Astrocyte (in vitro differentiated cells and primary cell): Measurements from ENCODE around the gene MYOF. TPM values are rescaled to one million over a fixed set of nuclear protein-coding genes. Genes with fewer than 3 reads are reported as not detected.
A peak's percentile ranks its signal among the peaks of the same experiment; 100 is the strongest.

Experiments used
- DNase-seq: peaks from one replicate; pipeline ENCODE4 v3.0.0-alpha.2; 2010; ENCODE audit warnings: low read depth
- FAIRE-seq: peaks from 2 replicates; lab custom pipeline; 2011; peaks lifted over from hg19 to GRCh38; lab: Jason Lieb, UNC
- H2AFZ ChIP-seq: 2 replicates; pipeline ENCODE4 v1.6.0; 2012; ENCODE audit warnings: low read depth, low read length, inconsistent platforms
- H3K27ac ChIP-seq: 2 replicates; pipeline ENCODE4 v1.5.1; 2011; ENCODE audit warnings: low read depth, low read length, inconsistent platforms
- H3K27me3 ChIP-seq: 2 replicates; pipeline ENCODE4 v1.6.0; 2011; ENCODE audit warnings: low read length, inconsistent platforms; ENCODE audit not compliant: insufficient read depth
- H3K36me3 ChIP-seq: 2 replicates; pipeline ENCODE4 v1.5.1; 2011; ENCODE audit warnings: low read length, inconsistent platforms; ENCODE audit not compliant: insufficient read depth
- H3K4me1 ChIP-seq: 2 replicates; pipeline ENCODE4 v1.5.1; 2011; ENCODE audit warnings: low read length, inconsistent platforms; ENCODE audit not compliant: insufficient read depth
- H3K4me2 ChIP-seq: 2 replicates; pipeline ENCODE4 v1.6.0; 2012; ENCODE audit warnings: low read length, inconsistent platforms
- H3K4me3 ChIP-seq: 2 replicates; pipeline ENCODE4 v1.5.1; 2011; ENCODE audit warnings: low read depth, mild to moderate bottlenecking, low read length, inconsistent platforms; ENCODE audit not compliant: insufficient read depth
- H3K79me2 ChIP-seq: 2 replicates; pipeline ENCODE4 v1.6.0; 2012; ENCODE audit warnings: mild to moderate bottlenecking, low read length, inconsistent platforms; ENCODE audit not compliant: insufficient read depth
- H3K9ac ChIP-seq: 2 replicates; pipeline ENCODE4 v1.6.0; 2012; ENCODE audit warnings: mild to moderate bottlenecking, low read length, inconsistent platforms
- H3K9me3 ChIP-seq: 2 replicates; pipeline ENCODE4 v1.5.1; 2012; ENCODE audit warnings: low read depth, mild to moderate bottlenecking, low read length, inconsistent platforms; ENCODE audit not compliant: insufficient read depth
- H4K20me1 ChIP-seq: 2 replicates; pipeline ENCODE4 v1.6.0; 2012; ENCODE audit warnings: low read length, inconsistent platforms; ENCODE audit not compliant: insufficient read depth
- H3K27ac Mint-ChIP-seq: one replicate; pipeline ENCODE4 v1.8.0; 2021; ENCODE audit warnings: mild to moderate bottlenecking, mixed read lengths; ENCODE audit not compliant: unreplicated experiment
- H3K27me3 Mint-ChIP-seq: one replicate; pipeline ENCODE4 v1.8.0; 2021; ENCODE audit warnings: low read depth, mixed read lengths; ENCODE audit not compliant: unreplicated experiment
- H3K36me3 Mint-ChIP-seq: one replicate; pipeline ENCODE4 v1.8.0; 2021; ENCODE audit warnings: low read depth, mixed read lengths; ENCODE audit not compliant: unreplicated experiment
- H3K4me1 Mint-ChIP-seq: one replicate; pipeline ENCODE4 v1.8.0; 2021; ENCODE audit warnings: low read depth, mixed read lengths; ENCODE audit not compliant: unreplicated experiment
- H3K4me3 Mint-ChIP-seq: one replicate; pipeline ENCODE4 v1.8.0; 2021; ENCODE audit warnings: mild to moderate bottlenecking, moderate library complexity, mixed read lengths; ENCODE audit not compliant: unreplicated experiment
- H3K9me3 Mint-ChIP-seq: one replicate; pipeline ENCODE4 v1.8.0; 2021; ENCODE audit warnings: mild to moderate bottlenecking, mixed read lengths; ENCODE audit not compliant: unreplicated experiment
- CTCF ChIP-seq: IDR thresholded peaks from 2 replicates; pipeline ENCODE4 v1.5.1; 2011; ENCODE audit warnings: low read depth, mild to moderate bottlenecking, inconsistent platforms, low read length, moderate library complexity; ENCODE audit not compliant: insufficient read depth
- EZH2 ChIP-seq: IDR thresholded peaks from 2 replicates; pipeline ENCODE4 v1.6.1; 2012; ENCODE audit warnings: mild to moderate bottlenecking, low read length, inconsistent platforms; ENCODE audit not compliant: insufficient read depth
- total RNA-seq: library from RNA; stranded (reverse); gene quantifications from 2 replicates; pipeline ENCODE4 v1.2.1, GENCODE V29; 2021

The MYOF gene
- total RNA-seq, 1 donor from 2014 or later = 306 TPM

- Histone ChIP-seq H3K79me2 (peaks cover 16% of the 10 kb centered on the region), H3K4me2 (no peak overlapping the region), H3K27me3 (no peaks in the 10 kb centered on the region), H3K36me3 (peaks cover 95% of the 10 kb centered on the region), H3K27ac (no peak overlapping the region), H2AFZ (no peak overlapping the region), H4K20me1 (peaks cover 4% of the 10 kb centered on the region), H3K4me1 (no peaks in the 10 kb centered on the region), H3K4me3 (no peak overlapping the region), H3K9ac (no peak overlapping the region), H3K9me3 (no peaks in the 10 kb centered on the region)
- peaks cover 2% of the 10 kb centered on the region for H3K4me1 Mint-ChIP-seq
- H3K27ac Mint-ChIP-seq = no peak overlapping the region
- DNase-seq (no peak), FAIRE-seq (no peak)
- H3K9me3 Mint-ChIP-seq = no peaks in the 10 kb centered on the region
- no peak overlapping the region for H3K4me3 Mint-ChIP-seq
- no peaks in the 10 kb centered on the region for H3K27me3 Mint-ChIP-seq
- no peak for TF ChIP-seq CTCF
- no peak for TF ChIP-seq EZH2
- H3K36me3 Mint-ChIP-seq = peaks cover 40% of the 10 kb centered on the region
These were observed 112.5 kb downstream of the MYOF start for GRCh38 chr10:93369588-93370164.

- Histone ChIP-seq H4K20me1 (peaks cover 4% of the 10 kb centered on the region), H3K79me2 (peaks cover 12% of the 10 kb centered on the region), H3K27ac (no peak overlapping the region), H3K36me3 (peaks cover 95% of the 10 kb centered on the region), H3K4me2 (no peak overlapping the region), H3K4me1 (no peaks in the 10 kb centered on the region), H2AFZ (no peak overlapping the region), H3K9me3 (no peaks in the 10 kb centered on the region), H3K4me3 (no peak overlapping the region), H3K27me3 (no peaks in the 10 kb centered on the region), H3K9ac (no peak overlapping the region)
- DNase-seq = no peak
- Mint-ChIP-seq H3K36me3 (peaks cover 35% of the 10 kb centered on the region), H3K27ac (peak overlapping the region; percentile 75), H3K4me1 (peaks cover 2% of the 10 kb centered on the region), H3K27me3 (no peaks in the 10 kb centered on the region), H3K4me3 (no peak overlapping the region), H3K9me3 (no peaks in the 10 kb centered on the region)
- FAIRE-seq = no peak
- no peak for TF ChIP-seq CTCF
- no peak for TF ChIP-seq EZH2
These were observed 113.9 kb downstream of the MYOF start for GRCh38 chr10:93368210-93368609.

GRCh38 chr10:93367664-93368063, 114.5 kb downstream of the MYOF start:
- Histone ChIP-seq H3K79me2 (peaks cover 12% of the 10 kb centered on the region), H3K4me2 (no peak overlapping the region), H3K4me3 (no peak overlapping the region), H4K20me1 (peaks cover 4% of the 10 kb centered on the region), H3K9ac (no peak overlapping the region), H2AFZ (no peak overlapping the region), H3K9me3 (no peaks in the 10 kb centered on the region), H3K36me3 (peaks cover 95% of the 10 kb centered on the region), H3K4me1 (no peaks in the 10 kb centered on the region), H3K27me3 (no peaks in the 10 kb centered on the region), H3K27ac (no peak overlapping the region)
- no peak for TF ChIP-seq CTCF
- no peak for TF ChIP-seq EZH2
- H3K36me3 Mint-ChIP-seq = peaks cover 36% of the 10 kb centered on the region
- peaks cover 2% of the 10 kb centered on the region for H3K4me1 Mint-ChIP-seq
- no peak for FAIRE-seq
- H3K27ac Mint-ChIP-seq = no peak overlapping the region
- no peaks in the 10 kb centered on the region for H3K9me3 Mint-ChIP-seq
- no peaks in the 10 kb centered on the region for H3K27me3 Mint-ChIP-seq
- DNase-seq = no peak
- no peak overlapping the region for H3K4me3 Mint-ChIP-seq
